ENCODE measurements around the gene EPB41L5.
"Not testable (repeated sequence)": the region's sequence is repeated elsewhere in the genome, so short reads cannot be mapped to it uniquely, and the experiment has no call there.

EPB41L5 gene

GRCh38 chr2:120142528-120143219 is 129.8 kb downstream of the EPB41L5 start:
- no peak for DNase-seq

GRCh38 chr2:120148229-120148628 is 135.4 kb downstream of the EPB41L5 start:
- DNase-seq: no peak

- no peak for DNase-seq
These were observed 135.8 kb downstream of the EPB41L5 start for GRCh38 chr2:120148669-120149068.

- DNase-seq: no peak
These were observed 136.5 kb downstream of the EPB41L5 start for GRCh38 chr2:120149406-120149805.

- DNase-seq: no peak
These were observed 137.2 kb downstream of the EPB41L5 start for GRCh38 chr2:120150040-120150482.

- DNase-seq: no peak
These were observed 142.4 kb downstream of the EPB41L5 start for GRCh38 chr2:120155308-120155707.

- DNase-seq: not testable (repeated sequence)
These were observed 145.8 kb downstream of the EPB41L5 start for GRCh38 chr2:120158658-120159057.

GRCh38 chr2:120161190-120161589 is 148.3 kb downstream of the EPB41L5 start:
- DNase-seq: no peak

GRCh38 chr2:120162716-120163115 is 149.8 kb downstream of the EPB41L5 start:
- no peak for DNase-seq

GRCh38 chr2:120167272-120167671 is 154.4 kb downstream of the EPB41L5 start:
- no peak for DNase-seq

GRCh38 chr2:120169020-120169419 is 156.1 kb downstream of the EPB41L5 start:
- no peak for DNase-seq

GRCh38 chr2:120174963-120175581 is 162.2 kb downstream of the EPB41L5 start:
- no peak for DNase-seq

- DNase-seq: no peak
These were observed 163.6 kb downstream of the EPB41L5 start for GRCh38 chr2:120176526-120176925.

- no peak for DNase-seq
These were observed 164.2 kb downstream of the EPB41L5 start for GRCh38 chr2:120177001-120177621.

- no peak for DNase-seq
These were observed 165.1 kb downstream of the EPB41L5 start for GRCh38 chr2:120177973-120178372.

GRCh38 chr2:120179396-120179795 is 166.5 kb downstream of the EPB41L5 start:
- DNase-seq: no peak

GRCh38 chr2:120180066-120180465 is 167.2 kb downstream of the EPB41L5 start:
- DNase-seq: no peak

GRCh38 chr2:120182019-120182560 is 169.2 kb downstream of the EPB41L5 start:
- no peak for DNase-seq

- no peak for DNase-seq
These were observed 176.3 kb downstream of the EPB41L5 start for GRCh38 chr2:120189189-120189588.

GRCh38 chr2:120192280-120192679 is 179.4 kb downstream of the EPB41L5 start:
- no peak for DNase-seq

- no peak for DNase-seq
These were observed 182.7 kb downstream of the EPB41L5 start for GRCh38 chr2:120195553-120195952.

- DNase-seq: not testable (repeated sequence)
These were observed 187.1 kb downstream of the EPB41L5 start for GRCh38 chr2:120199817-120200459.
